GM21390 (cell line): ENCODE measurements around the gene MEF2B.

ENCODE experiments used
- ATAC-seq: cut with Tn5 transposase; IDR thresholded peaks from one replicate; pipeline ENCODE4 v1.9.1; 2021; ENCODE audit not compliant: unreplicated experiment

The MEF2B gene

GRCh38 chr19:19170053-19170872, at the start of gene MEF2B:
TSS of gene MEF2B (minus strand) at chr19:19170263. CDS start at chr19:19150735, 19,528 bp downstream.
- ATAC-seq, result peak; percentile 85

GRCh38 chr19:19218911-19219310, 48.8 kb upstream of the MEF2B start:
- no peak for ATAC-seq

DNA sequence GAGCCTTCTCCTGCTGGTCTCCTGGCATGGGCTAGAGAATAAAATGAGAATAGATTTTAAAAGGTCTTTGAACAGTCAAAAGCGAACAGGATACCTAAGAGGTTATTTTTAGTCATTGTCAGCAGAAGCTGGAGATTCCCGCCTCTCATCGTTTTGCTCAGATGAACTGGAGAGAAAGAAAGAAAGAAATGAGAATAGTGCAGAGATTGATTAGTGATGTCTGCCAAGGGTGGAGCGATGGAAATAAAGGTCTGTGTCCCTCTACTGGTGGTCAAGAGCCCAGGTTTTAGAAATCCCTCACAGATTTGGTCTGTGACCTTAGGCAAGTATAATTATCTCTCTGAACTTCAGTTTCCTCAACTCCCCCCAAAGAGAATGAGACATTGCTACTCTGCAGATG, 47.0 kb upstream of the MEF2B start:
- no peak for ATAC-seq

DNA sequence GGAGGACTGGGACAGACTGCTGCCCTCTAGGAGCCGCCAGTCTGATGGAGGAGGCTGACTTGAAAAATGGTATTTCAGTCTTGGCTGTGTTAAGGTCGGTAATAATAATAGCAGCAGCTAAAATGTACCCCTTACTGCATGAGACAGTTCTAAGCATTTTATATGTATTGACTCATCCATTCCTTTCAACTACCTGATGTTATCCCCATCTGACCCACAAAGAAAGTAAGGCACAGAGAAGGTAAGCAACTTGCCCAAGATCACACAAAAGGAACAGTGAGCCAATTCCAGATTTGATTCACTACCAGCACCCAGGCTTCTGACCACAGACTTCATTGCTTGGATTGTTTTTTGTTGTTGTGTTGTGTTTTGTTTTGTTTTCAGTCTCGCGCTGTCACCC, 45.7 kb upstream of the MEF2B start:
- no peak for ATAC-seq

DNA sequence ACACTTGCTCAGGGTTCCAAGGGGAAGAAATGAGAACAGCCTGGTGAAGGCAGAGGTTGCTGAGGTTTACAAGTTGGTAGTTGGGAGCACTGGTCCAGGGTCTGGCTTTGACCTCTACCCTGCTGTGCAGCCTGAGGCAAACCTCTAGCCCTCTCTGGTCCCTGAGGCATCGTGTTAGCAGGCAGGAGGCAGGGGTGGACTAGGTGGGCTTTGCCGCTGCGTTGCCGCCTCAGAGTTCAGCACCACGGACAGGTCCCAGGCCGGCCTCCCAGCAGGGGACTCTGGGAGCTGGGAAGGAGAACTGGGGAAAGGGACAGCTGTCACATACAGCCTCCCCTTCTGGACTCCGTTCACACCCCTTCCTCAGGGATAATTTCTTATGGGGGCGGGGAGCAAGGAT, 44.8 kb upstream of the MEF2B start:
- no peak for ATAC-seq

DNA sequence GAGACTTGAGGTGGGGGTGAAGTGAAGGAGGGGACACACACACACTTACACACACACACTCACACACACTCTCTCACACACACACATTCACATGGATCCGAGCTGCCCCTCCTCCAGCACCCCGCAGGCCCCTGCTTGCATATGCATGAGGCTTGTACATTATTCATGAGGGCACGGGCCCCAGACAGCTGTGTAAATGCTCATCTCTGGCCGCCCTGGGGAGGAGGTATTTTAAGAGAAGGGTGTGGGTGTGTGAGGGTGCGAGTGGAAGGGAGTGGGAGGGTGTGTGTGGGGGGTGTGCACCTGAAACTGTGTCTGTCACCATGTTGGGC, 44.1 kb upstream of the MEF2B start:
- ATAC-seq, result no peak

DNA sequence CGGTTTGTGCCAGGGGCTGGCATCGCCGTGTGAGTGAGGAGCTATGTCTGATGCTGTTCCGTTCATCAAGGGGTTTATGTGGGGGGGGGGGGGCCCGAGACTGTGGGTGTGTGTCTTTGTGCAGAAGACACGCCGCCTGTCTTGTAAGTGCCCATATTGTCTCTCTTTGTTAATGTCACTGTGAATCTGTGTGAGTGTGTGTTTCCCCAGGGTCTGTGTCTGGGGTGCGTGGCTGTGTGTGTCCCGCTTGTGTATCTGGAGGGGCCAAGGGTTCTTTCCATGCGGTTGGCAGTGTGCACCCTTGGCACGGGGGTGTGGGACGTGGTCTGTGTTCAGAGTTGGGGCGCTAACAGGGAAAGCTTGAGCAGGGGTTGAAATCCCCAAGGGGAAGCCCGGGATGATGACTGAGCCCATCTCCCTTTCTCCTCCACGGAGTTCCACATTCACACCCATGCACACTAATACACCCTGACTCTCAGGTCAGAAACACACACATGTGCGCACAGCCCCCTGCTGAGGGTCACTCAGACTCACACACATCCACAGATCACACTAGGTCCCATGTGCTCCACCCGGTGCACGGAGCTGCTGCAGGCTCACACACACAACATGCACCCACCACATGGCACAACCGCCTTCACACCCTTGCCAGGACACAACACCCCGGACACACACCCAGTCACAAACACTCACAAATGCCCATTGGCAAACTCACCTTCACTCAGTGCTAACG, 43.5 kb upstream of the MEF2B start:
- no peak for ATAC-seq

- ATAC-seq, result no peak
Observed at GRCh38 chr19:19212916-19213315, 42.9 kb upstream of the MEF2B start.

DNA sequence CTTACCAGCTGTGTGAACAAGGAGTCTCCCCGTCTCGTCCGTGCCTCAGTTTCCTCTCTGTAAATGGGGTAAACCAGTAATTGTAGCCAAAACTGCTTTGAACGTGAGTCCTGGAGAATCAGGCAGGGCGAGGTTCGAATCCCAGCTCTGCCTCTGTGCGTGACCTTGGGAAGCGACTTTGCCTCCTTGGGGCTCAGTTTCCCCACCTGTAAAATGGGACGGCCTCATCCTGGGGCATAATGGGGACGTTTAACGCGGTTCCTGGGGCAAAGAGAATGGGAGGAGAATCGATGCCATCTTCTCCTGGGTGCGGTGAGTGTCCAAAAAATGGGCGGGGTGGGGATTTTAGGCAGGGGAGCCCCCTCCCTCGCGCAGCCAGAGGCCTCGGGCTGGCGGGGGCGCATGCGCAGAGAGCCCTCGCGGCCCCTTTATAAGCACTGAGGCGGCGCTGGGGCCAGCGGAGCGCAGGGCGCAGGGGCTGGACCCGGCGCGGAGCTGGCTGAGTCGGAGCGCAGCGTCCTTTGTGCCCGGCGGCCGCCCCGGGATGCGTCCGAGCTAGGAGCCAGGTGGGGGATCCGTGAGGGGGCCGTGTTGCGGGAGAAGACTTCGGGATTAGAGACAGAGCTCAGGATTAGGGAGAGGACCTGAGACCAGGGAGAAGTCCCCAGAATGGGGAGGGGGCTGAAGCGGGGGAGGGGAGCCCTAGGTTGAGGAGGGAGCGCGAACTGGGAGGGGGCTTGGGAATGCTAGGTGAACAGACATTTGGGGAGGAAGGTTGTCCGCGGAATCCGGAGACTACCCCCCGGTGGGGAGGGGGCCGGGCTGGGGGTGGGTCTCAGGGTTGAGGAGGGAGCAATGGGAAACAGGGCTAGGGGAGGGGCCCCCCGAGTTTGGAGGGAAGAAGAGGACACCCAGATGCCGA, 41.7 kb upstream of the MEF2B start, which contains the start of gene NCAN:
Gene NCAN (plus strand): TSS at position 460 of the 922 bp plus-strand sequence. CDS start 4,996 bp downstream, outside the sequence.
- ATAC-seq, result no peak

- ATAC-seq, result no peak
Observed at GRCh38 chr19:19209372-19209771, 39.3 kb upstream of the MEF2B start.

DNA sequence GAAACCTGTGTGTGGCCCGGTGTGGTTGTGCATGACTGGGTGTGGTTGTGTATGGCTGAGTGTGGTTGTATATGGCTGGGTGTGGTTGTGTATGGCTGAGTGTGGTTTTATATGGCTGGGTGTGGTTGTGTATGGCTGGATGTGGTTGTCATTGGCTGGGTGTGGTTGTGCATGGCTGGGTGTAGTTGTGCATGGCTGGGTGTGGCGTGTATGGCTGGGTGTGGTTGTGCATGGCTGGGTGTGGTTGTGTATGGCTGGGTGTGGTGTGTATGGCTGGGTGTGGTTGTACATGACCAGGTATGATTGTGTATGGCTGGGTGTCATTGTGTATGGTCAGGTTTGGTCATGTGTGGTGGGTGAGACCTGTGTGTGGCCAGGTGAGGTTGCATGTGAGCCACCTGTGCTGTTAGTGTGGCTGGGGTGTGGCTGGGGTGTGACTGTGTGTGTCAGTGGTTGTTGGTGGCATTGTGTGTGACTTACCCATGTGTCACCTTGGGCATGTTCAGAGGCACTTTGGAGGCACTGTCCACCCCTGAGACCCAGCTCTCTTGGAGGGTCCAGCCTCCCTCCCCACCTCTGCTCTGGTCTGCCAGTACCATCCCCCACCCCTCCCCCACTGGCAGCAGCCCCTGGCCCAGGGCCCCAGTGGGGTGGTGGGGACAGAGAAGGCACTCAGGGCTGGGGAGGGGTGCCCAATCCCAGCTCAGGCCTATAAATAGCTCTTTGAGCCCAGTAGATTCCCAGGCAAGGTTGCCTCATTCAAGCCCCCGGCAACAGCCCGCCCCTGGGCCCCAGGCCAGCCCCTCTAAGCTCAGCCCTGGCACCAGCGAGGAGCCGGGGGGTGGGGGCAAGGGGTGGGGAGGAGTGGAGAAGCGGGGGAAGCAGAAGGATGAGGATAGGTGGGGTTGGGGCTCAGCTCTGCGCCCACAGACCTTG, 37.8 kb upstream of the MEF2B start:
- ATAC-seq, result no peak

DNA sequence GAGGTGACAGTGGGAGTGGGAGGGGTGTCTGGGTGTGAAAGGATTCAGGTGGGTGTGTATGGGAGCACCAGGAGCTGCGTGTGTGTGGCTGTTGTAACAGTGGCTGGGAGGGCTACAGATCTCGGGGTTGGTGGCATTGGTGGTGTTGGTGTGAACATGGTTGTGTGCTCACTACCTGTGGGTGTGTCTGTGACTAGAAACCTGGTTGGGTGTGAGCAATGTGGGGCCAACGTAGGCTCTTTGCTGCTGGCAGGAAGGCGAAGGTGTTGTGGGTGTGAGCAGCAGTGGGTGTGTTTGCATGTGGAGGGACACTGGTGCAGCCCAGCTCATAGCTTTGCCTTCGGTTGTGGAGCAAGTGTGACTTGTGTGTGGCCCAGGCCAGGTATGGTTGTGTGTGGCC, 36.9 kb upstream of the MEF2B start:
- ATAC-seq, result no peak

DNA sequence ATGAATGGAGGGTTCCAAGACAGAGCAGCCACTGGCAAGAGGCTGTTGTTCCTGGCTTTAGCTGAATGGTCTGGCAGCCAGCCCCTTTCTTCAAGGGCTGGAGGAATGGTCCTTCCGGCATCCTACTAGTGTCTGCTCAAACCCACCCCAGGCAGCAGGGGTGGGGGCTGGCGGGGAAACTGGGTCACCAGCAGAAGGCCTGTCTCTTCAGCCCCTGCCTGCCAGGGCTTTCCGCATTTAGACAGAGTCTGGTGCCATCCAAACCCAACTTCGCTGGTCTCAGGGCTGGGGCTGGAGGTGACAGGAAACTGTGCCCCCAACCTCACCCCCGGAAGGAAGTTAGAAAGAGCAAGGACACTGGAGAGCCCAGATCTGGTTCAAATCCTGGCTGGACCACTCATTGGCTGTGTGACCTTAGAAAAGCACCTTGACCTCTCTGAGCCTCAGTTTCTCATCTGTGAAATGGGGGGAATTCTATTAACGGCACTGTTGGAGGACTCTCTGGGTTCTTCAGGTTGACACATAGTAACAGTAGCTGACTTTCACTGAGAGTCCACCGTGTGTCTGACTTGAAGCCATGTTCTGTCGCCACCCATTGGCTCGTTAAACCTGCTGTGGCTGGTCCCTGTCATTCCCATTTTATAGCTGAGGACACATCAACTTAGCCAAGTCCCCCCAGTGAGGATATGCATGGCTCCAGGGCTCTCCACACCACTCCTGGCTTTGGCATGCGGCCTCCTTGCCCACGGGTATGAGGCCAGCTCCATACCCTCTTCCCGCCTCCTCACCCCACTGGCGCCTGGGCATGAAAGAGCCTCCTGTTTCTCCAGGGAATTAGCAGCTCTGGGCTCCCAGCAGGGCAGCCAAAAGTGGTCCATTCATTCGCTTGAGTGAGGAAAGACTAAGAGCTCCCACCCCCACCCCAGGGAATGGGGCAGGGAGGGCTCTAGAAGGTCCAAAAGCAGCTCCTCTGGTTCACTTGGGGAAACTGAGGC, 35.6 kb upstream of the MEF2B start:
- no peak for ATAC-seq

DNA sequence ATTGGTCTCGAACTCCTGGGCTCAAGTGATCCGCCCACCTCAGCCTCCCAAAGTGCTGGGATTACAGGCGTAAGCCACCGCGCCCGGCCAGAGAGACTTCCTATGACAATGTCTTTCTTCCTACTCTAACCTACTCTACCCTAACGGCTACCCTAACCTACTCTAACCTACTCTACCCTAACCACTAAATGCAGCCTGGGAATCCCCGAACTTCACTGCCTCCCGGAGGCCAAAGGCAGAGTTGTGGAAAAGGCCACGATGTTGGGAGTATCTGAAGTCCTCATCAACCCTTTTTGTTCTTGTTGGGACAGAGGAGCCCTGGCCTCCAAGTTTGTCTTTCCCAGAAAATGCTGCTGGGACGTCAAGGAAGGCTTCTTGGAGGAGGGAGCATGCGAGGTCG, 34.1 kb upstream of the MEF2B start:
- ATAC-seq, result no peak

GRCh38 chr19:19203012-19203856, 33.2 kb upstream of the MEF2B start, which contains the start of gene NR2C2AP:
TSS of gene NR2C2AP (minus strand) at chr19:19203414. CDS start at chr19:19203060, 354 bp downstream.
- peak; percentile 69 for ATAC-seq

- no peak for ATAC-seq
Observed at GRCh38 chr19:19202707-19203011, 32.6 kb upstream of the MEF2B start.

DNA sequence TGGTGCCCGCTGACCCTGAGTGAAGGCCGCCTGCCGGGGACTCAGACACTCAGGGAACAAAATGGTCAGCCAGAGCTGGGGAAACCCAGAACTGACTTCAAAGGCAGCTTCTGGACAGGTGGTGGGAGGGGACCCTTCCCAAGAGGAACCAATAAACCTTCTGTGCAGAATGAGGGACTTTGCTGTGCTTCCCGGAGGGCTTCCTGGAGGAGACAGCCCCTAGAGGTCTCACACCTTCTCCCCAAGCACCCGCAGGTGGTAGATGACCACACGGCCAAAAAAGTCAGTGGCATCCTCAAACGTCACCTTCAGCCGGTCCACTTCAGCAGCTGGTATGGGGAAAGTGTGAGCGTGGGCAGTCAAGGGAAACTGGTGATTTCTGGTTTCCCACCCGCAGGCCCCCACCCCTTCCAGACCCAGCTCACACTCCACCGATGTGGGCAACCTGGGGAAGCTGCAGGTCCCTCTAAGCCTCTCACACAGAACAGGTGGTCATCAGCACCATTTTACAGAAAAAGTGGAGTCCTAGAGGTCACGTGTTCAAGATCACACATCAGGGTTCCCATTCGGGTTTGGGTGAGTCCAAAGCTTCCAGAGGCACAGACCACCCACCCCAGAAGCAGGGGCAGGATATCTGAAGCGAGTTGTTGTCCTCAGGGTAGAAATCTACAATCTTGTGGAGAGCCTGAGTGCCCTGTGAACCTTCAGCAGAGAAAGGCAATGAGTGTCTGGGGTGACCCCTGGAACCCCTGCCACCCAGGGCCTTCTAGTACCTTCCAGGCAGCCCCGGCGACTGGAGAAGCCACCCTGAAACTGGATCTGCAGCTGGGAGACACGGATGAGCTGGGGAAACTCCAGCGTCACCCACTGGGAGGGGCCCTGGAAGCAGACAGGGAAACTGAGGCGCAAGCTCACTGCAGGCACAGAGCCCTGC, 31.9 kb upstream of the MEF2B start:
- ATAC-seq, result no peak
